Naive thymus-derived CD4-positive, alpha-beta T cell (primary cell): Measurements from ENCODE around the gene ZNF662. TPM values are rescaled to one million over a fixed set of nuclear protein-coding genes. Genes with fewer than 3 reads are reported as not detected.
A peak's percentile ranks its signal among the peaks of the same experiment; 100 is the strongest.

ENCODE experiments used
- ATAC-seq: fragments of 150-1000 bp; cut with Tn5 transposase; 2 replicates; pipeline ENCODE4 v1.10.0; 2021; ENCODE audit warnings: mild to moderate bottlenecking, moderate library complexity
- CTCF ChIA-PET: fragments of 350-600 bp; sonication (Branson Sonifier 250); formaldehyde crosslinking; loops from one replicate; lab custom pipeline; 2021; ENCODE audit warnings: antibody characterized with exemption; lab: Charles Lee
- POLR2A ChIA-PET: fragments of 350-600 bp; sonication (Branson Sonifier 250); formaldehyde crosslinking; loops from one replicate; lab custom pipeline; 2021; ENCODE audit warnings: antibody characterized with exemption, inconsistent platforms; lab: Charles Lee
- DNase-seq, 9 donors: peaks; one replicate each; pipeline versions ENCODE4 v3.0.0 to v3.0.0-alpha.2; 2020 to 2022; ENCODE audit warnings: mixed read lengths in 1 of 9
- H3K27ac ChIP-seq: one replicate; pipeline ENCODE4 v1.7.0; 2013; ENCODE audit warnings: mild to moderate bottlenecking, low read depth, low read length, moderate library complexity
- H3K27me3 ChIP-seq, 2 donors: one replicate each; pipeline ENCODE4 v1.7.0; 2013; ENCODE audit warnings: low read length in 2 of 2, mild to moderate bottlenecking in 2 of 2, moderate library complexity in 2 of 2; ENCODE audit not compliant: control insufficient read depth in 2 of 2, insufficient read depth in 2 of 2
- H3K36me3 ChIP-seq, 3 experiments: 1 replicate in 2 of 3; 2 replicates in 1 of 3; pipeline ENCODE4 v1.7.0; 2013; ENCODE audit warnings: low read length in 3 of 3, mild to moderate bottlenecking in 3 of 3, moderate library complexity in 1 of 3; ENCODE audit not compliant: insufficient read depth in 3 of 3, control insufficient read depth in 2 of 3
- H3K4me1 ChIP-seq, 2 donors: one replicate each; pipeline ENCODE4 v1.7.0; 2013; ENCODE audit warnings: low read length in 2 of 2, mild to moderate bottlenecking in 2 of 2, moderate library complexity in 1 of 2; ENCODE audit not compliant: control insufficient read depth in 2 of 2, insufficient read depth in 2 of 2
- H3K4me3 ChIP-seq: 2 replicates; pipeline ENCODE4 v1.7.0; 2013; ENCODE audit warnings: mild to moderate bottlenecking, low read length
- H3K9me3 ChIP-seq, 3 experiments: 1 replicate in 2 of 3; 2 replicates in 1 of 3; pipeline ENCODE4 v1.7.0; 2013; ENCODE audit warnings: low read length in 3 of 3; ENCODE audit not compliant: control insufficient read depth in 2 of 3
- H3K27ac Mint-ChIP-seq, 9 donors: one replicate each; pipeline ENCODE4 v1.8.0; 2020 to 2022; ENCODE audit warnings: mixed read lengths in 9 of 9, mild to moderate bottlenecking in 8 of 9, moderate library complexity in 5 of 9, inconsistent platforms in 2 of 9
- H3K27me3 Mint-ChIP-seq, 5 donors: one replicate each; pipeline ENCODE4 v1.8.0; 2021 to 2022; ENCODE audit warnings: mixed read lengths in 5 of 5, mild to moderate bottlenecking in 1 of 5
- H3K36me3 Mint-ChIP-seq, 5 donors: one replicate each; pipeline ENCODE4 v1.8.0; 2020 to 2022; ENCODE audit warnings: mixed read lengths in 5 of 5, mild to moderate bottlenecking in 3 of 5, inconsistent platforms in 1 of 5
- H3K4me1 Mint-ChIP-seq, 7 donors: one replicate each; pipeline ENCODE4 v1.8.0; 2020 to 2022; ENCODE audit warnings: mixed read lengths in 7 of 7, mild to moderate bottlenecking in 3 of 7, inconsistent platforms in 1 of 7
- H3K4me3 Mint-ChIP-seq, 10 donors: one replicate each; pipeline ENCODE4 v1.8.0; 2020 to 2022; ENCODE audit warnings: mild to moderate bottlenecking in 10 of 10, mixed read lengths in 10 of 10, moderate library complexity in 6 of 10, inconsistent platforms in 2 of 10
- H3K9me3 Mint-ChIP-seq, 11 donors: one replicate each; pipeline ENCODE4 v1.8.0; 2020 to 2022; ENCODE audit warnings: mixed read lengths in 11 of 11, mild to moderate bottlenecking in 4 of 11, inconsistent platforms in 1 of 11, moderate library complexity in 1 of 11
- intact Hi-C, 2 donors: fragments of 100-400 bp; cut with micrococcal nuclease; formaldehyde crosslinking; loops; one replicate each; pipeline ENCODE4 v1.15.1; 2023
- polyA plus RNA-seq, 2 donors: library from polyadenylated mRNA; unstranded; fragments of 300-500 nt; fragmentation: Illumina TruSeq; gene quantifications; one replicate each; pipeline ENCODE4 v1.2.3, GENCODE V29; 2021
- total RNA-seq, 6 experiments: library from RNA in 5 of 6; stranded (reverse) in 5 of 6; gene quantifications; 1 replicate in 5 of 6; 2 replicates in 1 of 6; pipeline ENCODE4 v1.2.3 and lab custom pipeline; 2021 to 2026

Gene ZNF662
- total and polyA plus RNA-seq, 7 experiments from 2014 or later, result 0.12 to 10.4 (median 4.7) TPM

- H3K27me3 ChIP-seq, result no peaks in the 10 kb centered on the region
- H3K27ac Mint-ChIP-seq, result peak overlapping the region in 2 of 9 donors; percentile 2 to 24
- POLR2A ChIA-PET, result interaction anchor here (0.8 to 1.6 kb wide), 4 partner anchors 63 to 541 kb away, joined by 3 to 7 read pairs (median 4); no protein-coding TSS in a partner anchor
- H3K27me3 Mint-ChIP-seq, result peaks cover 0 to 19% (median 3%) of the 10 kb centered on the region in 5 donors
- no peaks in the 10 kb centered on the region for H3K36me3 Mint-ChIP-seq
- H3K4me1 Mint-ChIP-seq, result peaks cover 0 to 38% (median 34%) of the 10 kb centered on the region in 7 donors
- no peaks in the 10 kb centered on the region for H3K9me3 ChIP-seq
- no peak overlapping the region for H3K4me3 ChIP-seq
- no peaks in the 10 kb centered on the region for H3K36me3 ChIP-seq
- no peak overlapping the region for H3K27ac ChIP-seq
- peak in 6 of 9 donors; percentile 11 to 50 (median 42) for DNase-seq
- peak; percentile 45 for ATAC-seq
- no peaks in the 10 kb centered on the region for H3K9me3 Mint-ChIP-seq
- no peak overlapping the region for H3K4me3 Mint-ChIP-seq
- CTCF ChIA-PET, result interaction anchor here (0.5 to 5.1 kb wide), 41 partner anchors 8 to 1227 kb away, joined by 3 to 53 read pairs (median 4); no protein-coding TSS in a partner anchor
- peaks cover 0 to 27% of the 10 kb centered on the region in 2 donors for H3K4me1 ChIP-seq
- intact Hi-C loops, result loop anchor here (1.0 to 10.0 kb wide), 10 partner anchors 46 to 673 kb away; partner anchors contain the start of gene SNRK (in 1 of the 2)
Measured at GRCh38 chr3:42961633-42962032, 55.7 kb downstream of the ZNF662 start.

- Histone ChIP-seq H3K4me3 (no peak overlapping the region), H3K27ac (no peak overlapping the region), H3K9me3 (no peaks in the 10 kb centered on the region), H3K36me3 (no peaks in the 10 kb centered on the region), H3K27me3 (no peaks in the 10 kb centered on the region), H3K4me1 (peaks cover 0 to 27% of the 10 kb centered on the region in 2 donors)
- no peak overlapping the region for H3K27ac Mint-ChIP-seq
- DNase-seq (no peak), ATAC-seq (no peak)
- H3K9me3 Mint-ChIP-seq, result no peaks in the 10 kb centered on the region
- peaks cover 0 to 41% (median 37%) of the 10 kb centered on the region in 7 donors for H3K4me1 Mint-ChIP-seq
- H3K4me3 Mint-ChIP-seq, result no peak overlapping the region
- intact Hi-C loops, result loop anchor here in 1 of 2 donors (5.0 to 10.0 kb wide), 2 partner anchors 44 to 672 kb away; no protein-coding TSS in a partner anchor
- ChIA-PET CTCF (interaction anchor here (0.7 to 5.1 kb wide), 6 partner anchors 61 to 539 kb away, joined by 3 to 53 read pairs (median 18); no protein-coding TSS in a partner anchor), POLR2A (interaction anchor here (0.9 to 1.2 kb wide), 2 partner anchors 59 to 415 kb away, joined by 3 to 5 read pairs; no protein-coding TSS in a partner anchor)
- H3K27me3 Mint-ChIP-seq, result peaks cover 0 to 19% (median 3%) of the 10 kb centered on the region in 5 donors
- no peaks in the 10 kb centered on the region for H3K36me3 Mint-ChIP-seq
Measured at GRCh38 chr3:42963269-42963668, 57.3 kb downstream of the ZNF662 start.

DNA sequence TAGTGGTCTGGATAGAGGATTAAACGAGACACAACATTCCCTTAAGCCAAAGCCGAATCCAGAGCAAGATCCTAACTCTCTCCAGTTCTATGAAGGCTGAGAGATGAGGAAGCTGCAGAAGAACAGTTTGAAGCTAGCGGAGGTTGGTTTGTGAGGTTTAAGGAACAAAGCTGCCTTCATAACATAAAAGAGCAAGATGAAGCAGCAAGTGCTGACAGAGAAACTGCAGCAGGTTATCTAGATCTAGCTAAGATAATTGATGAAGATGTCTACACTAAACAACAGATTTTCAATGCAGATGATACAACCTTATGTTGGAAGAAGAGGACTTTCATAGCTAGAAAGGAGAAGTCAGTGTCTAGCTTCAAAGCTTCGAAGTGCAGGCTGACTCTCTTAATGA is 58.3 kb downstream of the ZNF662 start:
- Mint-ChIP-seq H3K27me3 (peaks cover 0 to 14% (median 3%) of the 10 kb centered on the region in 5 donors), H3K9me3 (no peaks in the 10 kb centered on the region), H3K36me3 (no peaks in the 10 kb centered on the region), H3K27ac (peak overlapping the region in 7 of 9 donors; percentile 28 to 83 (median 56)), H3K4me1 (peaks cover 0 to 41% (median 37%) of the 10 kb centered on the region in 7 donors), H3K4me3 (peak overlapping the region in 9 of 10 donors; percentile 15 to 62 (median 45))
- Histone ChIP-seq H3K36me3 (no peaks in the 10 kb centered on the region), H3K4me1 (peaks cover 0 to 27% of the 10 kb centered on the region in 2 donors), H3K4me3 (no peak overlapping the region), H3K9me3 (no peaks in the 10 kb centered on the region), H3K27me3 (no peaks in the 10 kb centered on the region), H3K27ac (no peak overlapping the region)
- ChIA-PET POLR2A (interaction anchor here (0.6 to 1.2 kb wide), 5 partner anchors 14 to 326 kb away, joined by 3 to 5 read pairs (median 4); no protein-coding TSS in a partner anchor), CTCF (interaction anchor here (0.6 to 5.1 kb wide), 7 partner anchors 42 to 538 kb away, joined by 3 to 53 read pairs (median 3); no protein-coding TSS in a partner anchor)
- intact Hi-C loops, result loop anchor here in 1 of 2 donors (2.0 to 10.0 kb wide), 4 partner anchors 43 to 1235 kb away; no protein-coding TSS in a partner anchor
- peak; percentile 54 for ATAC-seq
- peak in 6 of 9 donors; percentile 20 to 56 (median 42) for DNase-seq

Other genes with a start within 250 kb of the ZNF662 start
- not detected for gene KLHL40, start 220.6 kb upstream of the ZNF662 start, total RNA-seq
- gene KLHL40, start 220.6 kb upstream of the ZNF662 start, polyA plus RNA-seq, result not detected
- not detected for gene HHATL, start 203.3 kb upstream of the ZNF662 start, total RNA-seq
- gene HHATL, start 203.3 kb upstream of the ZNF662 start, polyA plus RNA-seq, result not detected
- 1 to 10 TPM in 1 of 5 experiments, under 1 TPM in 4; 0.34 to 1.5 (median 0.70) TPM for gene CCDC13, start 132.9 kb upstream of the ZNF662 start, total RNA-seq
- gene CCDC13, start 132.9 kb upstream of the ZNF662 start, polyA plus RNA-seq, result not detected
- 10 to 100 TPM; 15.3 to 65.9 (median 23.6) TPM for gene HIGD1A, start 101.7 kb upstream of the ZNF662 start, total RNA-seq
- 10 to 100 TPM; 52.6 to 79.6 TPM for gene HIGD1A, start 101.7 kb upstream of the ZNF662 start, polyA plus RNA-seq
- 1 to 10 TPM in 1 of 5 experiments, under 1 TPM in 4; 0.45 to 1.1 (median 0.65) TPM for gene ACKR2, start 96.7 kb upstream of the ZNF662 start, total RNA-seq
- gene ACKR2, start 96.7 kb upstream of the ZNF662 start, polyA plus RNA-seq, result not detected
- gene CYP8B1, start 30.3 kb upstream of the ZNF662 start, total RNA-seq, result not detected
- gene CYP8B1, start 30.3 kb upstream of the ZNF662 start, polyA plus RNA-seq, result not detected
- gene GASK1A, start 73.2 kb downstream of the ZNF662 start, total RNA-seq, result under 1 TPM in 2 of 5 experiments, not detected in 3; 0.20 to 0.24 TPM
- gene GASK1A, start 73.2 kb downstream of the ZNF662 start, polyA plus RNA-seq, result under 1 TPM in 1 of 2 donors, not detected in 1; 0.21 TPM
- 1 to 10 TPM; 3.5 to 7.9 (median 6.2) TPM for gene POMGNT2, start 199.9 kb downstream of the ZNF662 start, total RNA-seq
- gene POMGNT2, start 199.9 kb downstream of the ZNF662 start, polyA plus RNA-seq, result 10 to 100 TPM in 1 of 2 donors, 1 to 10 TPM in 1; 8.7 to 11.0 TPM